ENCODE measurements around the gene BTBD9. TPM values are rescaled to one million over a fixed set of nuclear protein-coding genes. Genes with fewer than 3 reads are reported as not detected.

The BTBD9 gene
- total RNA-seq, 1 experiment from 2014 or later, result 10.8 TPM

DNA sequence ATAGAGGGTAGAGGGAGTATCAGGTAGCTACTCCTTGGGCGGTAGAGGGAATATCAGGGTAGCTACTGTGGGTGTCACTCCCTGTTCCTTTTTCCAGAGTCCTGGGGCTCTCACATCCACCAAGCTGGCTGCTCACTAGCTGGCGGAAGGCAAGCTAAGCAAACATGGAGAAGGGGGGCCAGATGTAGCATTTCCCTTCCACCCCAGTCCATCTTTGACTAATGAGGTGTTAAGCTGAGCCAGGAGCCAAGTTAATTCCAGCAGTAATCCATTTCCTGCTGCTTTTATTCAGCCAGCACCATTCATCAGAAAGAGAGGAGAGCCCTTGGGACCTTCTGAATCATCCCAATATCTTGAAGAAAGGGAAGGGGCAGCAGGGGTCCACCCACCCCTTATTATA is 490.2 kb downstream of the BTBD9 start:
- Histone ChIP-seq H3K27ac (no peak overlapping the region), H4K20me1 (ENCODE audit: insufficient read depth) (peaks cover 22% of the 10 kb centered on the region), H3K9me3 (ENCODE audit: insufficient read depth, low read depth) (no peaks in the 10 kb centered on the region), H3K4me2 (no peak overlapping the region), H3K9me2 (ENCODE audit: insufficient read depth) (no peaks in the 10 kb centered on the region), H3K27me3 (ENCODE audit: insufficient read depth, low read depth) (no peaks in the 10 kb centered on the region), H3K4me3 (no peak overlapping the region), H3F3A (ENCODE audit: insufficient read depth, low read depth) (no peaks in the 10 kb centered on the region), H3K36me3 (ENCODE audit: low read depth) (no peaks in the 10 kb centered on the region), H2AFZ (no peak overlapping the region), H3K4me1 (replicated peaks; ENCODE audit: insufficient read depth) (no peaks in the 10 kb centered on the region), H3K79me2 (ENCODE audit: low read depth) (peaks cover 4% of the 10 kb centered on the region; the same call in 1 of the 2 replicates)
- intact Hi-C loops (cut with micrococcal nuclease; ENCODE audit: unreplicated experiment), result no loop called here
- ChIA-PET CTCF (no interaction called here), POLR2A (ENCODE audit: unreplicated experiment) (no interaction called here)
- TF ChIP-seq, protein P1, sequence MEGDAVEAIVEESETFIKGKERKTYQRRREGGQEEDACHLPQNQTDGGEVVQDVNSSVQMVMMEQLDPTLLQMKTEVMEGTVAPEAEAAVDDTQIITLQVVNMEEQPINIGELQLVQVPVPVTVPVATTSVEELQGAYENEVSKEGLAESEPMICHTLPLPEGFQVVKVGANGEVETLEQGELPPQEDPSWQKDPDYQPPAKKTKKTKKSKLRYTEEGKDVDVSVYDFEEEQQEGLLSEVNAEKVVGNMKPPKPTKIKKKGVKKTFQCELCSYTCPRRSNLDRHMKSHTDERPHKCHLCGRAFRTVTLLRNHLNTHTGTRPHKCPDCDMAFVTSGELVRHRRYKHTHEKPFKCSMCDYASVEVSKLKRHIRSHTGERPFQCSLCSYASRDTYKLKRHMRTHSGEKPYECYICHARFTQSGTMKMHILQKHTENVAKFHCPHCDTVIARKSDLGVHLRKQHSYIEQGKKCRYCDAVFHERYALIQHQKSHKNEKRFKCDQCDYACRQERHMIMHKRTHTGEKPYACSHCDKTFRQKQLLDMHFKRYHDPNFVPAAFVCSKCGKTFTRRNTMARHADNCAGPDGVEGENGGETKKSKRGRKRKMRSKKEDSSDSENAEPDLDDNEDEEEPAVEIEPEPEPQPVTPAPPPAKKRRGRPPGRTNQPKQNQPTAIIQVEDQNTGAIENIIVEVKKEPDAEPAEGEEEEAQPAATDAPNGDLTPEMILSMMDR (conservative IDR thresholded peaks at IDR 0.05), result no peak
- no peak for TF ChIP-seq EZH2 (IDR thresholded peaks at IDR 0.05; ENCODE audit: low read depth)
- DNase-seq, result no peak
- no TSS peak for BruUV-seq (replicated peaks)

DNA sequence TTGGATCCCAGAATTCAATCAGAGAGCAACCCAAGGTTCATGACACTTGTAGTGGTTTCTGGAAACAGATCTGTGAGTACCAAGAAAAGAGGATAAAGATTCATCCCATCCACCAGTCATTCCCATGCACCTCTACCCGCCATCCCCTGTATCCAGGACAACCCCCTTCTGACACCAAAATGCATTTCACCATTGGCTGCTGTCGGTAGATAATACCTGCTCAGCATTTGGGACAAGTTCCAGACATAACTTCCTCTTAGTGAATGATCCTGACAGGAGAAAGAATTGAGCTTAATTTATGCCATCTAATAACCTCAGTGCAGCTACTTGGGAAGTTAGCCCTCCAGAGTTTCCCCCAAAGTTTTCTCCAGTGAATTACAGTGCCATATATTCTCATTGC is 491.1 kb downstream of the BTBD9 start:
- Histone ChIP-seq H2AFZ (no peak overlapping the region), H3K9me3 (ENCODE audit: insufficient read depth, low read depth) (no peaks in the 10 kb centered on the region), H3K4me1 (replicated peaks; ENCODE audit: insufficient read depth) (no peaks in the 10 kb centered on the region), H3K4me2 (no peak overlapping the region), H3K79me2 (ENCODE audit: low read depth) (peaks cover 4% of the 10 kb centered on the region; the same call in 1 of the 2 replicates), H3K4me3 (no peak overlapping the region), H3K27ac (no peak overlapping the region), H3K9me2 (ENCODE audit: insufficient read depth) (no peaks in the 10 kb centered on the region), H4K20me1 (ENCODE audit: insufficient read depth) (peaks cover 22% of the 10 kb centered on the region), H3K36me3 (ENCODE audit: low read depth) (no peaks in the 10 kb centered on the region), H3F3A (ENCODE audit: insufficient read depth, low read depth) (no peaks in the 10 kb centered on the region), H3K27me3 (ENCODE audit: insufficient read depth, low read depth) (no peaks in the 10 kb centered on the region)
- POLR2A ChIA-PET (ENCODE audit: unreplicated experiment), result no interaction called here
- intact Hi-C loops (cut with micrococcal nuclease; ENCODE audit: unreplicated experiment), result no loop called here
- TF ChIP-seq EZH2 (IDR thresholded peaks at IDR 0.05; ENCODE audit: low read depth), result no peak
- TF ChIP-seq, protein P1 (conservative IDR thresholded peaks at IDR 0.05), result no peak
- no peak for DNase-seq
- CTCF ChIA-PET, result no interaction called here
- no TSS peak for BruUV-seq (replicated peaks)

DNA sequence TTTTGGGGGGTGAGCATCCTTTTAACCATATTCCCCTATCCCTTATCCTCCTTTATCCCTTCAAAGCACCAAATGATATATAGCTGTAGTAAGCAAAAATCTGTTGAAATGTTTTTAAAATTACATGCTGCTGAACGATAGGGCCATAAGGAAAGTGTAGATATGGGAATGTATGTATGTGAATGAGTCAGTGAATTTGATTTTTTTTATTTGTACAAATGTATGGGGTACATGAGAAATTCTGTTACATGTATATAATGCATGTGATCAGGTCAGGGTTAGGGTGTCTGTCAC is 493.0 kb downstream of the BTBD9 start:
- H3K36me3 ChIP-seq (ENCODE audit: low read depth), result no peaks in the 10 kb centered on the region
- H3K9me3 ChIP-seq (ENCODE audit: insufficient read depth, low read depth), result no peaks in the 10 kb centered on the region
- no TSS peak for BruUV-seq (replicated peaks)
- CTCF ChIA-PET, result no interaction called here
- intact Hi-C loops (cut with micrococcal nuclease; ENCODE audit: unreplicated experiment), result no loop called here
- TF ChIP-seq, protein P1 (conservative IDR thresholded peaks at IDR 0.05), result no peak
- no peak for TF ChIP-seq EZH2 (IDR thresholded peaks at IDR 0.05; ENCODE audit: low read depth)
- no peak overlapping the region for H3K4me3 ChIP-seq
- no peaks in the 10 kb centered on the region for H3K4me1 ChIP-seq (replicated peaks; ENCODE audit: insufficient read depth)
- no peak overlapping the region for H2AFZ ChIP-seq
- no peaks in the 10 kb centered on the region for H3F3A ChIP-seq (ENCODE audit: insufficient read depth, low read depth)
- peaks cover 4% of the 10 kb centered on the region; the same call in 1 of the 2 replicates for H3K79me2 ChIP-seq (ENCODE audit: low read depth)
- POLR2A ChIA-PET (ENCODE audit: unreplicated experiment), result no interaction called here
- H3K4me2 ChIP-seq, result no peak overlapping the region
- no peak for DNase-seq
- no peaks in the 10 kb centered on the region for H3K9me2 ChIP-seq (ENCODE audit: insufficient read depth)
- peaks cover 20% of the 10 kb centered on the region for H4K20me1 ChIP-seq (ENCODE audit: insufficient read depth)
- H3K27ac ChIP-seq, result no peak overlapping the region
- no peaks in the 10 kb centered on the region for H3K27me3 ChIP-seq (ENCODE audit: insufficient read depth, low read depth)

Measured in PC-9 (cell line).